DMS153 treated with DMSO at 0.1 percent for 48 hours (cell line): ENCODE data around the gene AFF3.
"Not testable (repeated sequence)": the region's sequence is repeated elsewhere in the genome, so short reads cannot be mapped to it uniquely, and the experiment has no call there.

Source experiments
- DNase-seq: peaks from one replicate; lab custom pipeline; 2025; ENCODE audit not compliant: unreplicated experiment; lab: John Stamatoyannopoulos, UW

Gene AFF3

DNA sequence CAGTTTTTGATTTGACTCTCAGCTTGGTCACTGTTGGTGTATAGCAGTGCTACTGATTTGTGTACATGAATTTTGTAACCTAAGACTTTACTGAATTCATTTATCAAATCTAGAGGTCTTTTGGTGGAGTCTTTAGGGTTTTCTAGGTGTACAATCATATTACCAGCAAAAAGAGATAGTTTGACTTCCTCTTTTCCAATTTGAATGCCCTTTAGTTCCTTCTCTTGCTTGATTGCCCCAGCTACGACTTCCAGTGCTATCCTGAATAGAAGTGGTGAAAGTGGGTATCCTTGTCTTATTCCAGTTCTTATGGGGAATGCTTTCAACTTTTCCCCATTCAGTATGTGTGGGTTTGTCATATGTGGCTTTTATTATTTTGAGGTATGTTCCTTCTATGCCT, 339.7 kb downstream of the AFF3 start:
- no peak for DNase-seq

DNA sequence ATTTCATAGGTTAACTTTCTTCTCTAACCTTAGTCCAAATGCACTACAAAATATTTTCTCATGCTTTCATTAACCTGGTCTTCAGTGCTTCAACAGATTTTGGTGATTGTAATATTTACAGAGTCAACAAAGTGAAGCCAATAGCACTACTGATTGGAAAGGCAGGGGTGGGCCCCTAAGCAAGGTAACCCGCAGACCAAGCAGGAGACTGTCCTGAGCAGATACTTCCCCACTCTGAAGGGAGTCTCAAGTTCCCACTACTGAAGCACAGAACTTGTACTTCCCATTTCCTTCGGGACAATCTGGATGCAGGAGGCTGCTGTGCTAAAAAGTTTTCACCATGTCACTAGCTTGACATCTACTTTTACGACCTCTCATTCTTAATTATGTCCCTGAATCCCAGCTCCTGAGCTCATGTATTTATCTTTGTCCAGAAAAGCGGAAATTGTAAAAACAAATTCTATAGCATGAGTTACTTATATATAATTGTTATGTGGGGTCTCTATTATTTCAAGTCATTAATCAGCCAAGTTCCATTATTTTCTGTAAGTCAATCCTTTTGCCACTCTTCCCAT, 341.0 kb downstream of the AFF3 start:
- DNase-seq, result no peak

DNA sequence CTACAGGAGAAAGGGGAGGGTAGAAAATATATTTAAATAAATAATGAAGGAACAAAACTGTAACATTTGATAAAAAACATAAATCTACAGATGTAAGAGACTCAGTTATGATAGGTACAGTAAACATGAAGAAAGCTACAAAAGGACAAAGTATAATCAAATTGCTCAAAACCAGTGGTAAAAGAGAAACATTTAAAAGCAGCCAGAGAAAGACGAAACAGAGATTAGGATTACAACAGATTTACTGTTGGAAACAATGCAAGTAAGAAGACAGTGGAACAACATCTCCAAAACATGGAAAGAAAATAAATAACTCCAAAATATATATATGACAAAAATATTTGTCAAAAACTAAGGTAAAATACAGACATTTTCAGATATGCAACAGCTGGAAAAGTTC, 344.9 kb downstream of the AFF3 start:
- DNase-seq, result no peak

DNA sequence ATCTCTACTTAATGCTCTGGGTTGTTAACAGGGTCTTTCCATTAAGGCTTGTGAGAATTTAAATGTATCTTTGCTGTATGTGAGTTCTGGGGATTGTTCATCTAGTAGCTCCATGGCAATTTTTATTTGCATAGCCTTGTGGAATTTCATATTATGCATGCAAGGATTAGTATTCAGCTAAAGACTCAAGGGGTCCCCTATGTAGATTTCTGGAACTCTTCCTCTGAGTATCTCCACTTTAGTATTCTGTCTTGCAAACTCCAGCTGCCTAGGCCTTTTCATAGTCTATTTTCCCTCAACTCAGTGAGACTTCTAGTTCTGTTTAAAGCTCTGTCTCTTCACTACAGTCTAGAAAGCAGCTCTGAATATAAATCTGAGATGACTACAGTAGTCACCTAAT, 348.0 kb downstream of the AFF3 start:
- no peak for DNase-seq

DNA sequence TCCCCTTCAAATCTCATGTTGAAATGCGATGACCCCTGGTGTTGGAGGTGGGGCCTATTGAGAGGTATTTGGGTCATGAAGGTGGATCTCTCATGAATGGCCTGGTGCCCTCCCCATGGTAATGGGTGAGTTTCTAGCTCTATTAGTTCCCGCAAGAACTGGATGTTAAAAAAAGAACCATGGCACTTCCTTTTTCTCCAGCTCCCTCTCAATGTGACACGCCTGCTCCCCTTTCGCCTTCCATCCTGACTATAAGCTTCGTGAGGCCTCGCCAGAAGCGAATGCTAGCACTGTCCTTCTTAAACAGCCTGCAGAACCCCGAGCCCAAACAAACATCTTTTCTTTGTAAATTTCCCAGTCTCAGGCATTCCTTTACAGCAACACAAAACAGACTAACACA, 349.4 kb downstream of the AFF3 start:
- no peak for DNase-seq

DNA sequence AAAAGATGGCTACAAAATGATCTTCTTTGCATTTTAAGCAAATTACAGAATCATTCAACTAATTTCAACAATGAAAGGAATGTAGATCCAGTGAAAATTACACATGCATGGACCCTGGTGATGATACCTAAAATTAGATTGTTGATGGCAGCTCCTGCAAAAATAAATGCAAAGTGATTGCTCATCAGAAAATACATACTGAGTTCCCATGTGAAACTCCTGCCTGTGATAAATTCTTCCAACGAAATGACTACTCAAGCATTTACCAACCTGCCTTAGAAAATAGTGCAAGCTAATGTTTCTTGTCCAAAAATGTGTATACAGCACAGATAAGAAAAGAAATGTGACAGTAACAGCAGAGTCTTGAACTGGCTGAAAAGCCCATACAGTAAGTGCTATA, 352.5 kb downstream of the AFF3 start:
- DNase-seq, result no peak

DNA sequence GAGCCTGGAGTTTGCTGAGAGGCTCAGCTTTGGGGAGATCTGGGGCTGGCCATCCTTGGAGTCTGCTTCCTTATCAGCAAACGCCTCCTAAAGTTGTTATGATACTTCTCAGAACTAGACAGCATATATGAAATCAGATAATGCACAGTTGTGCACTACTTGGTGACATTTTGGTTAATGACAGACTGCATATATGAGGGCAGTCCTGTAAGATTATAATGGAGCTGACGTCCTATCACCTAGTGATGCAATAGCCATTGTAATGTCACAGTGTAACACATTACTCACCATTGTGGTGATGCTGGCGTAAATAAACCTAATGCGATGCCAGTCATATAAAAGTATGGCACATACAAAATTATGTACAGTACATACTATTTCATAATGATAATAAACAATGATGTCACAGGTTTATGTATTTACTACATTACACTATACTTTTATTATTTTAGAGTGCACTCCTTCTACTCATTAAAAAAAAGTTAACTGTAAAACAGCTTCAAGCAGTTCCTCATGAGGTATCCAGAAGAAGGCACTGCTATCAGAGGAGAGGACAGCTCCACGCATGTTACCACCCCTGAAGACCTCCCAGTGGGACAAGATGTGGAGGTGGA, 354.5 kb downstream of the AFF3 start:
- DNase-seq, result no peak

DNA sequence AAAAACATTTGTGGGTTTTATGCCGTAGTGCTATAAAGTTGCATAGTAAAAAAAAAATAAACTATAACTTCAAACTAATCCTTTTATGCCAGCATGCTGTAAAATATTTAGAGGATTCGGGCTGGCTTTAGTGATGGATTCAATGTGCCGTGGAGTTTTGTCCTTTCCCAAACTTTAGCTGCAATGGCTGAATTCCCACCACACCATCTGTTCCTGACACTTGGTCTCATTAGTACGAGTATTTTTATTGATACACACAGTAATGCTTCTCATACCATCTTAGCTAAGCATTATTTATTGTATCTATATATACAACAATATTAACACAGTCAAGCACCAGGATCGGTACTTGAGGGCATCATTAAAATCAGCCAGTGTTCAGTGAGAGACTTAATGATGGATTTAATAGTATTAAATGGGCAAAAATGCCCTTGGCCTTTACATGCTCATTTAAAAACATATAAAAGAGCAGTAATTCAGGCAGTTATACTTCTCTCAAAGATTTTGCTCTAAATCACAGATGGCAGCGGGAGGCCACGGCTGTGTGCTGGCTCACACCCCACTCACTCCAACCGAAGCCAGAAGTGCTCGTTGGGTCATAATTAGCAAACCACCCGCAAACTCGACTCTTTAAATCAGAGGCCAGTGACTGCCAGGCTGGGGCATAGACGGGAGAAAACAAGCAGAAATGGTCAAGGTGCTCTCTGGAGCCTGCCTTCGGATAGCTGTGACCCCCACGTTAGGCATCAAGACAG, 355.6 kb downstream of the AFF3 start:
- DNase-seq, result no peak

DNA sequence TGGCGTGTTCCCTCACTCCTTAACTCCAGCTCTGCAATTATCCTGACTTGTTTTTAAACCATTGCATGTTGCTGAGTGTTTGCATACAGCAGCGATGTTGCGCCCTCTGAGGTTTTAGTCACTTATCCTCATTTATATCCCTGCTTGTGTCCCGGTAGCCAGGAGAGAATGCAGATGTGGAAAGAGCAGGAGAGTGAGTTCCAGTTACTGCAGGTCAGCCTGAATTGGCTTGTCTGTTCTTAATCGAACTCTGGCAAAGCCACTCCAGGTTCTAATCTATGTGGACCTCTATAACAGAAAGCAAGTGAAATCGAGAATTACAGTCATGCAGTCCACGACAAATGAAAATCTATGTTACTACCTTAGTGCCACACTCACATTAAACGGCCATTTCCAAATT, 357.4 kb downstream of the AFF3 start:
- DNase-seq, result no peak

DNA sequence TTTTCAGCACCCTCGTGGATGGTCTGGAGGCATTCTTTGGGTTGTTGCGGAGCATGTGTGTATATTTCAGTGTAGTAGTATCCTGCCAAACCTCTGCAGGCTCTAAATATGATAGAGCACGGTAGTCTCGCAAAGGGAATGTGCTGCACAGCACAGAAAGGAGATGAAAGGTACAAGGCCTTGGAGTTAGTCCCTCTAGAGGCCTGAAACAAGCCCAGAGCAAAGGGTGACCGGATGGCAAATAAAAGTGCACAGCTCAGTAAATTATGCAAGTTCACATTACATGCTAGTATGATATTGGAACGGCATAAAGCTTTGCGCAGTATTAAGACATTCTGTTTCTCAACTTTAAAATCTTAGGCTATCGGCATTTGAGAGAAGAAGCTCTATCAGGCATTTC, 358.1 kb downstream of the AFF3 start:
- no peak for DNase-seq

DNA sequence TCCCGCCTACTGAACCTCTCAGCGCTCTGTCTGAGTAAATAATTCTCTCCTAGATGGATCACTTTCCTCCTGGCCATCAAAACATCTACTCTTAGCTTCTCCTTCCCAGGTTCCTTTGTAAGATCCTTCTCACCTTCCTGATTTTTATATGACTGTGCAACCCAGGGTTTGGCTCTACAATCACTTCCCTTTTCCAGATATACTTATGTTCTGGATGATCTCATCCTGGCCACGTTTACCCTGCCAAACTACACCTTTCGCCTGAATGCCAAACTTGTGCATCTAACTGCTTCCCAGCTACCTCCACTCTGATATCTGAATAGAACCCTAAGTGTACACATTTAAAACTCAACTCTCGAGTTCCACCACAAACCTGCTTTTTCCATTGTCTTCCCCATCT, 362.1 kb downstream of the AFF3 start:
- DNase-seq, result no peak

DNA sequence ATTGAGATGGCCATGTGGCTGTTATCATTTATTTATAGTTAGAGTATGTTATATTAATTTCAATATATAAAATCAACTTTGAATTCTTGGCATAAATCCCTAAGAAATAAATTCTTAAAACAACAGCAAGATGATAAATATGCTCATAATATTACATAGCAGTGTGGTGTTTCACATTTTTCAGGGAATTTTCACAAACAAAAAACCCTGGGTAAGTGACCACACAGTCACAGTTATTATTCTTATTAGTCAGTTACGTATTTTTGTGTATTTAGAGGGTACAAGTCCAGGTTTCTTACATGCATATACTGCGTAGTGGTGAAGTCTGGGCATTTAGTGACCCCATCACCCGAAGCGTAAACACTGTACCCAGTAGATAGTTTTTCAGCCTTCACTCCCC, 363.1 kb downstream of the AFF3 start:
- no peak for DNase-seq

DNA sequence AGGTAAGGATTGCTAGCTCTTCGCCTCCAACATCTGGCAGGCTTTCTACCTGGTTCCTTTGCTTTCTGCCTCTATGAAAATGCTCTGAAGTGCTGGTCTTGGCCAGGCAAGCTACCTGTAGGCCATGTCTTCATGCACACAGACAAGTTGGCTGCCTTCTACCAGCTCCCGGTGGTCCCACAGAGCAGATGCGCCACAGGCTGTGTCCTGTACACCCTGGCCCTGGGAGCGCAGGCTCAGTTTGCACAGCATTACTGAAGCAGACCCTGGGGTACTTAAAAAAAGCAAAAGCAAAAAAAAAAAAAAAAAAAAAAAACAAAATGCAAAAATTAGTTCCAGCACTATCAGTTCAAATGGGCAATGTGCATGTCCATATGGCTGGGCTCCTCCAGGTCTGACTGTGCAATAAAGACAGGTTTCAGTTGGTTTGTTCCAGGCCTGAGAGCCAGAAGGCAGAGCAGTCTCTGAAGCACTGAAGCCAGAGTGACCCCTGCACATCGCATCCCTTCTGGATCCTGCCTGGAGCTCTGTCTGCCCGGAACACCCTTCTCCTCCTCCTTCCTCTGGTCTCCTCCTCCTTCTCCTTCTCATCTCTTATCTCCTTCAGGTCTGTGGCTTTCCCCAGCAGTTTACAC, 364.6 kb downstream of the AFF3 start:
- DNase-seq, result no peak

DNA sequence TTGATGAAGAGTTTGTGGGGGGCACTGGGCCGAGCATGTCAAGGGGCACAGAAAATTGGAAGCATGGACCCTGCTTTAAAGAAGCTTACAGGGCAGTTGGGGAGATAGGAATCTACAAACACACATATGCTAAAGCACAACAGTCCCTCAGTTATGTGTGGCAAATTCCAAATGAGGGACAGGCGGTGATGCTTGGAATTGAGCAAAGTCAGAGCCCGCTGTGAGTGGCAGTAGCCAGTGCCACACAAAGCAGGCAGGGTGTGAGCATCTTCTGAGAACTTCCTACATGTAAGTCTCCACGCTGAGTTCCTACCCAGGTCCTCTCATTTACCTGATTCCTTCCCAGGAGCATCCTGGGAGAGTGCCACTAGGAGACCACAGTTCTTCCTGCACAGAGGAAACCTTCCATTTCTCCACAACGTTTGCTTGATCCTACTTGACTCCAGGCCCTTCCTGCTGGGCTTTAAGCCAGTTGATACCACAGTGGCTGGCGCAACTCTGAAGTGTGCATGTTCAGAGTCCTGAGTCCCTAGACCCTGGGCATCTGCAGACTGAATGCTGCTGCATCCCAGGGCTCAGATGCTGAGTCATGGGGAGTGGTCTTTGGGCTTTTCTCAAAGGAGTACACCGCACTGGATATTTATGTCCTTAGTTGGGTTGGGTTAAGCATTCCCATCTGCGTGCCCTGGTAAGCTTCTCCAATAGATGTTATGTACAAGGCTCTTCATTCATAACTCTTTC, 365.3 kb downstream of the AFF3 start:
- DNase-seq, result no peak

DNA sequence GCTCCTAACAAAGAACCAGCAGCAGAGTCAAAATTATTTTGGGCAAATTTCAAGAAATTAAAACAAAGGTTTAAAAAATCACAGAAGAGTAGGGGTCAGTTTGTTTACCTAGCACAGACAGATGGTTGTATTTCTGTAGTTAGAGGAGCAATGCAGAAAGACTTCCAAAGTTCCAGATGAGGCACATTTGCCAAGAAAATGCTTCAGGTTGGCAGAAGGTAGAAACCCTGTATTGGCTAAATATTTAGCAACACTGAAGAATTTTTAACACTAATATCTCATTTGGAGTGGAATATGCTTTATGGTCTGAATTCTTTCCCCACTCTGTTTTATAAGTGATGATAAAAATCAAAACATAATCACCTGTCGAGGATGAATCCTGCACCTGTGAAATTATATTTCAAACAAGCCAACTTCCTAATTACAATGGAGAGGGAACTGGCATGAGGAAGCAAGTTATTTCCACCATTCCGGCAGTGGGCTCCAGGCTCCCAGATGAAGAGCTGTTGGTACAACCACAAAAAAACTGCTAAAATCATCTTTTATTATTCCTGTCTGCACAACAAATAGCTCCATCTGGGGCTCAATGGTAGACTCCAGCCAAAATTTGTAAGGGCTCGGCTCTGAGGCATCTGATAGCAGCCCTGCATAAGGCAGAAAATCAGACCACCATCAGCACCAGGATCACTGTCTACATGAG, 366.0 kb downstream of the AFF3 start:
- no peak for DNase-seq

DNA sequence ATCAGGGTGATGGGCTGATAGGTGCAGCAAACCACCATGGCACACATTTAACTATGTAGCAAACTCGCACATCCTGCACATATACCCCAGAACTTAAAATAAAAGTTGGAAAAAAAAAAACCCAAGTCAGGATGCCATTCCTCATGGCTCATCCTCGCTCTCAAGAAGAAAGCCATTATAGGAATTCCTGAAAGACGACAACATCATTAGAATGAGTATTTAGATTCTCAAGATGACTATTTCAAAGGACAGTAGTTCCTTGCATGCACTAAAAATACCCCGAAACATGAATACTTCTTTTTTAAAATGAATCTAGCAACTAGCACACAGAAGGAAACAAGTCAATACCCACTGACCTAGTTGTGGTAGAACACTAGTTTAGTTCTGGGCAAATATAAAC, 366.8 kb downstream of the AFF3 start:
- DNase-seq, result no peak

DNA sequence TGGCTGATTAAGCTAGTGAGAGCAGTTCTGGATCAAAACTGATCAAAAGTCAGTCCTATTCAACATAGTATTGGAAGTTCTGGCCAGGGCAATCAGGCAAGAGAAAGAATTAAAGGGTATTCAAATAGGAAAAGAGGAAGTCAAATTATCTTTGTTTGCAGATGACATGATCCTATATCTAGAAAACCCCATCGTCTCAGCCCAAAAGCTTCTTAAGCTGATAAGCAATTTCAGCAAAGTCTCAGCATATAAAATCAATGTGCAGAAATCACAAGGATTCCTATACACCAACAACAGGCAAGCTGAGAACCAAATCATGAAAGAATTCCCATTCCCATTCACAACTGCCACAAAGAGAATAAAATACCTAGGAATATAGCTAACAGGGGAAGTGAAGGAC, 368.7 kb downstream of the AFF3 start:
- not testable (repeated sequence) for DNase-seq

DNA sequence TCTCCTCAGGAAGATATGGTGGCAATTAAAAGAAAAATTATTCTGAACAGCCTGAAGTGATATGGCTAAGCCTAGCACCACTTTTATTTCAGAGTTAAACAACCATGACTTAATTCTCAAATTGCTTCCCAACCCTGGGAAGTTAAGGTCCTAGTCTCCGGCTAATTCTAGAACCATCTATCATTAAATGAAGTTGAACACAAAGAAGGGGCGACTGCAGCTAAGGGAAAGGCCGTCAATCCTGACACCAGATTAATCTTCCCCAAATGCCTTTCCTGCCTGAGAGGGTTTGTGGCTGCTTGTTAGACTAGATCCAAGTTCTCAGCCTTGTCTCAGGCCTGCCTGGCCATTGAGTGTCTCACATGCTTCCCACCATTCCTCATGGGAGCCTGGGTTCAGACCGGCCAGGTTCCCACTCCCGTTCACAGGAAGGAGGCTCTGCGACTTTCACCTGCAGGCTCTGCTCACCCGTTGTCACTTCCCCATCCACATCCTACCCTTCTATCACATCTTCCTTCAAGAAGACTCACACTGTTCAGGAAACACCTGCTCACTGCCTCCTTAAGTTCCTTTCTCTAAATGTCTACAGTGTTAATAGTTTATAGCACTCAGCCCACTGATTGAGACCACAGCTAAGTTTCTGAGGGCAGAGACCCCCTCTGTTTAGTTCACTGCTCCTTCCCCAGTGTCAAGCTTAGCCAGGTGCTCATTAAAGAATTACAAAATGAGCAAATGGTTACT, 369.6 kb downstream of the AFF3 start:
- no peak for DNase-seq

DNA sequence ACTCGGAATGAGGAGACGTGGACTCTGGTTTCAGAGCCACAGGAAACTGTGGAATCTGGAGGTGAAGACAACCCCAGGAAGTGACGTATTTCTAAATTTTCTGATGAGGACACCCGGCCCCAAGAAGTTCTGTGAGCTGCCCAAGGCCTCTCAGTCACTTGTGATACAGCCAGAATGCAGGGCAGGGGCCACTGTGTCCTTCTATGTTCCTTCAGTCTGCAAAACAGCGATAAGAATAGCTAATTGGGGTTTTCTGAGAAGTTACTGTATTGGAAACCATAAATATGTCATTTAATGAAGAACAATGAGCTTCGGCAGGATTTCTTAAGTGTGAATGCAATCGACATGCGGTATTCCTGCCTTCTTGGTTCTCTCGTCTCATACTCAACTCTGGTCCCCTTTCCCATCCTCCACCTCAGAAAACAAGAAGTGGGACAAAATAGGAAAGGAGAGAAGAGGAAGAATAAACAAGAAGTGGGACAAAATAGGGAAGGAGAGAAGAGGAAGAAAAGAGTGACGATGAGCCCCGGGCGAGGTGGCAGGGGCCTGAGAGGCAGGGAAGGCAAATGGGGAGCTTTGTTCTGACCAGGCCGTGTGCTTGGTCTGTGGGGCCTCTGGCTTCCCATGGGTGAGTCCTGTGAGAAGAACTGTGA, 370.6 kb downstream of the AFF3 start:
- no peak for DNase-seq

DNA sequence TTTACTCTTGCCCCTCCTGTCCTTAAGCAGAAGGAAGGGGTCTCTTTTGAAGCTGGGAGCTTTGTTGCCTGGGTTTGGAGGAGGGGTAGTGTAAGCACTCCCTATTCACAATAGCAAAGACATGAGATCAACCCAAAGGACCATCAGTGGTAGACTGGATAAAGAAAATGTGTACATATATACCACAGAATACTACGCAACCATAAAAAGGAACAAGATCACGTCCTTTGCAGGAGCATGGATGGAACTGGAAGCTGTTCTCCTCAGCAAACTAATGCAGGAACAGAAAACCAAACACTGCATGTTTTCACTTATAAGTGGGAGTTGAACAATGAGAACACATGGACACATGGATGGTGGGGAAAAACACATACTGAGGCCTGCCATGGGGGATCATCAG, 371.5 kb downstream of the AFF3 start:
- no peak for DNase-seq
